CD4-positive, alpha-beta memory T cell (primary cell): ENCODE results near the gene SSR4. TPM values are rescaled to one million over a fixed set of nuclear protein-coding genes. Genes with fewer than 3 reads are reported as not detected.
"Not testable (repeated sequence)": the region's sequence is repeated elsewhere in the genome, so short reads cannot be mapped to it uniquely, and the experiment has no call there.

Experiments
- CTCF ChIA-PET: fragments of 350-600 bp; sonication (Branson Sonifier 250); formaldehyde crosslinking; loops from one replicate; lab custom pipeline; 2021; ENCODE audit warnings: inconsistent platforms; ENCODE audit not compliant: partially characterized antibody; lab: Charles Lee
- POLR2A ChIA-PET: fragments of 350-600 bp; sonication (Branson Sonifier 250); formaldehyde crosslinking; loops from one replicate; lab custom pipeline; 2021; ENCODE audit not compliant: partially characterized antibody; lab: Charles Lee
- DNase-seq, 5 donors: peaks; one replicate each; pipeline versions ENCODE4 v3.0.0 to v3.0.0-alpha.2; 2020 to 2022; ENCODE audit warnings: mixed read lengths in 1 of 5
- H3K27ac ChIP-seq: one replicate; pipeline ENCODE4 v1.7.0; 2013; ENCODE audit warnings: low read depth, low read length
- H3K27me3 ChIP-seq: 2 replicates; pipeline ENCODE4 v1.7.0; 2013; ENCODE audit warnings: mild to moderate bottlenecking, low read length, moderate library complexity; ENCODE audit not compliant: insufficient read depth
- H3K36me3 ChIP-seq: 2 replicates; pipeline ENCODE4 v1.7.0; 2013; ENCODE audit warnings: mild to moderate bottlenecking, low read length, moderate library complexity; ENCODE audit not compliant: insufficient read depth
- H3K4me1 ChIP-seq: 2 replicates; pipeline ENCODE4 v1.7.0; 2013; ENCODE audit warnings: mild to moderate bottlenecking, low read length, moderate library complexity; ENCODE audit not compliant: insufficient read depth
- H3K4me3 ChIP-seq, 2 donors: one replicate each; pipeline ENCODE4 v1.7.0; 2013; ENCODE audit warnings: low read length in 2 of 2, mild to moderate bottlenecking in 1 of 2
- H3K9me3 ChIP-seq, 2 donors: one replicate each; pipeline ENCODE4 v1.7.0; 2013; ENCODE audit warnings: low read length in 2 of 2, control low read depth in 1 of 2; ENCODE audit not compliant: control insufficient read depth in 1 of 2
- H3K27ac Mint-ChIP-seq, 7 donors: one replicate each; pipeline ENCODE4 v1.8.0; 2020 to 2021; ENCODE audit warnings: mixed read lengths in 7 of 7, mild to moderate bottlenecking in 6 of 7, inconsistent platforms in 3 of 7, moderate library complexity in 3 of 7
- H3K27me3 Mint-ChIP-seq, 2 donors: one replicate each; pipeline ENCODE4 v1.8.0; 2020 to 2021; ENCODE audit warnings: mixed read lengths in 2 of 2
- H3K36me3 Mint-ChIP-seq, 2 donors: one replicate each; pipeline ENCODE4 v1.8.0; 2020 to 2021; ENCODE audit warnings: mixed read lengths in 2 of 2, inconsistent platforms in 1 of 2, mild to moderate bottlenecking in 1 of 2
- H3K4me1 Mint-ChIP-seq, 4 donors: one replicate each; pipeline ENCODE4 v1.8.0; 2020 to 2021; ENCODE audit warnings: mixed read lengths in 4 of 4, mild to moderate bottlenecking in 1 of 4
- H3K4me3 Mint-ChIP-seq, 8 donors: one replicate each; pipeline ENCODE4 v1.8.0; 2020 to 2021; ENCODE audit warnings: mixed read lengths in 8 of 8, mild to moderate bottlenecking in 7 of 8, moderate library complexity in 6 of 8, inconsistent platforms in 3 of 8
- H3K9me3 Mint-ChIP-seq, 8 donors: one replicate each; pipeline ENCODE4 v1.8.0; 2020 to 2021; ENCODE audit warnings: mixed read lengths in 8 of 8, mild to moderate bottlenecking in 5 of 8, inconsistent platforms in 3 of 8, moderate library complexity in 1 of 8
- intact Hi-C: fragments of 100-400 bp; cut with micrococcal nuclease; formaldehyde crosslinking; loops from one replicate; pipeline ENCODE4 v1.15.1; 2023
- polyA plus RNA-seq, 2 donors: library from polyadenylated mRNA; unstranded; fragments of 300-500 nt; fragmentation: Illumina TruSeq; gene quantifications; one replicate each; pipeline ENCODE4 v1.2.3, GENCODE V29; 2021
- total RNA-seq, 2 experiments: library from RNA; stranded (reverse); gene quantifications; one replicate each; pipeline ENCODE4 v1.2.3, GENCODE V29; 2021

SSR4 gene
- total and polyA plus RNA-seq, 4 experiments from 2014 or later, result 216 to 618 (median 350) TPM

- Mint-ChIP-seq H3K36me3 (no peaks in the 10 kb centered on the region), H3K4me1 (peaks cover 13 to 26% (median 21%) of the 10 kb centered on the region in 4 donors), H3K27ac (no peak overlapping the region), H3K27me3 (no peaks in the 10 kb centered on the region), H3K9me3 (peaks cover 0 to 4% (median 0%) of the 10 kb centered on the region in 8 donors), H3K4me3 (no peak overlapping the region)
- intact Hi-C loops, result no loop called here
- no peaks in the 10 kb centered on the region for H3K9me3 ChIP-seq
- no peak for DNase-seq
- H3K27me3 ChIP-seq, result no peaks in the 10 kb centered on the region
- H3K4me3 ChIP-seq, result no peak overlapping the region
- ChIA-PET CTCF (interaction anchor here (0.5 kb wide), 1 partner anchor 241 kb away, joined by 4 read pairs; no protein-coding TSS in a partner anchor), POLR2A (no interaction called here)
- H3K36me3 ChIP-seq, result no peaks in the 10 kb centered on the region
- no peak overlapping the region for H3K27ac ChIP-seq
- H3K4me1 ChIP-seq, result peaks cover 10% of the 10 kb centered on the region
Measured at GRCh38 chrX:153812220-153812619, 17.8 kb downstream of the SSR4 start.

GRCh38 chrX:153813161-153813560, 18.7 kb downstream of the SSR4 start:
- ChIA-PET CTCF (no interaction called here), POLR2A (no interaction called here)
- no peaks in the 10 kb centered on the region for H3K36me3 Mint-ChIP-seq
- peaks cover 16% of the 10 kb centered on the region for H3K4me1 ChIP-seq
- H3K36me3 ChIP-seq, result no peaks in the 10 kb centered on the region
- peaks cover 0 to 4% (median 0%) of the 10 kb centered on the region in 8 donors for H3K9me3 Mint-ChIP-seq
- no peak overlapping the region for H3K27ac Mint-ChIP-seq
- intact Hi-C loops, result no loop called here
- H3K4me3 Mint-ChIP-seq, result no peak overlapping the region
- H3K27me3 ChIP-seq, result no peaks in the 10 kb centered on the region
- no peak overlapping the region for H3K4me3 ChIP-seq
- peaks cover 16 to 31% (median 23%) of the 10 kb centered on the region in 4 donors for H3K4me1 Mint-ChIP-seq
- DNase-seq, result no peak
- no peak overlapping the region for H3K27ac ChIP-seq
- H3K27me3 Mint-ChIP-seq, result no peaks in the 10 kb centered on the region
- no peaks in the 10 kb centered on the region for H3K9me3 ChIP-seq

GRCh38 chrX:153814591-153815315, 20.3 kb downstream of the SSR4 start:
- peak overlapping the region in 4 of 7 donors; percentile 19 to 53 (median 32) for H3K27ac Mint-ChIP-seq

GRCh38 chrX:153816831-153817690, 22.6 kb downstream of the SSR4 start:
- no peaks in the 10 kb centered on the region for H3K27me3 Mint-ChIP-seq
- H3K9me3 ChIP-seq, result no peaks in the 10 kb centered on the region
- CTCF ChIA-PET, result interaction anchor here (1.0 kb wide), 1 partner anchor 39 kb away, joined by 3 read pairs; no protein-coding TSS in a partner anchor
- no peaks in the 10 kb centered on the region for H3K27me3 ChIP-seq
- H3K9me3 Mint-ChIP-seq, result peaks cover 0 to 2% (median 0%) of the 10 kb centered on the region in 8 donors
- DNase-seq, result peak; percentile 44 to 71 (median 49)
- intact Hi-C loops, result loop anchor here (2.0 to 5.0 kb wide), 2 partner anchors 22 to 85 kb away; partner anchors contain the start of genes AVPR2, IDH3G and SSR4
- no peak overlapping the region for H3K27ac ChIP-seq
- no peak overlapping the region for H3K4me3 ChIP-seq
- H3K4me1 Mint-ChIP-seq, result peaks cover 24 to 57% (median 40%) of the 10 kb centered on the region in 4 donors
- POLR2A ChIA-PET, result interaction anchor here (1.3 to 2.9 kb wide), 2 partner anchors 108 to 110 kb away, joined by 4 to 10 read pairs; partner anchors contain the start of gene ARHGAP4
- H3K36me3 Mint-ChIP-seq, result no peaks in the 10 kb centered on the region
- peaks cover 48% of the 10 kb centered on the region for H3K4me1 ChIP-seq
- H3K36me3 ChIP-seq, result no peaks in the 10 kb centered on the region
- peak overlapping the region; percentile 48 to 91 (median 77) for H3K27ac Mint-ChIP-seq
- peak overlapping the region; percentile 72 to 88 (median 76) for H3K4me3 Mint-ChIP-seq

More at GRCh38 chrX:153814591-153815315, 20.3 kb downstream of the SSR4 start:
- Mint-ChIP-seq H3K27me3 (no peaks in the 10 kb centered on the region), H3K9me3 (peaks cover 0 to 4% (median 0%) of the 10 kb centered on the region in 8 donors), H3K4me1 (peaks cover 17 to 36% (median 26%) of the 10 kb centered on the region in 4 donors), H3K36me3 (no peaks in the 10 kb centered on the region), H3K4me3 (peak overlapping the region in 2 of 8 donors; percentile 10 to 54)
- Histone ChIP-seq H3K4me3 (no peak overlapping the region), H3K9me3 (no peaks in the 10 kb centered on the region), H3K27me3 (no peaks in the 10 kb centered on the region), H3K36me3 (no peaks in the 10 kb centered on the region), H3K4me1 (peaks cover 27% of the 10 kb centered on the region), H3K27ac (no peak overlapping the region)
- CTCF ChIA-PET, result interaction anchor here (1.1 kb wide), 1 partner anchor 108 kb away, joined by 3 read pairs; no protein-coding TSS in a partner anchor
- POLR2A ChIA-PET, result no interaction called here
- intact Hi-C loops, result loop anchor here (5.0 kb wide), 1 partner anchor 88 kb away; the partner anchor contains the start of gene AVPR2
- no peak for DNase-seq

- not testable (repeated sequence) for H3K36me3 ChIP-seq, H3K36me3 Mint-ChIP-seq, DNase-seq, H3K27me3 ChIP-seq, H3K27ac ChIP-seq, H3K9me3 Mint-ChIP-seq, H3K9me3 ChIP-seq, H3K27me3 Mint-ChIP-seq, H3K27ac Mint-ChIP-seq, H3K4me3 ChIP-seq
- H3K4me1 ChIP-seq, result peaks cover 56% of the 10 kb centered on the region
- intact Hi-C loops, result loop anchor here (5.0 kb wide), 1 partner anchor 84 kb away; the partner anchor contains the start of gene AVPR2
- Mint-ChIP-seq H3K4me3 (peak overlapping the region in 4 of 8 donors; percentile 7 to 59 (median 44)), H3K4me1 (peaks cover 31 to 61% (median 47%) of the 10 kb centered on the region in 4 donors)
- ChIA-PET POLR2A (interaction anchor here (2.9 kb wide), 1 partner anchor 107 kb away, joined by 10 read pairs; the partner anchor contains the start of gene ARHGAP4), CTCF (interaction anchor here (1.3 kb wide), 1 partner anchor 129 kb away, joined by 3 read pairs; no protein-coding TSS in a partner anchor)
Measured at GRCh38 chrX:153818064-153818463, 23.6 kb downstream of the SSR4 start.

- ChIA-PET POLR2A (interaction anchor here (0.5 to 2.9 kb wide), 4 partner anchors 24 to 131 kb away, joined by 3 to 10 read pairs (median 4); partner anchors contain the start of genes ARHGAP4, IDH3G and SSR4), CTCF (interaction anchor here (1.2 to 1.3 kb wide), 3 partner anchors 107 to 132 kb away, joined by 3 read pairs; partner anchors contain the start of gene ARHGAP4)
- Mint-ChIP-seq H3K9me3 (peaks cover 0 to 2% (median 0%) of the 10 kb centered on the region in 8 donors), H3K27me3 (no peaks in the 10 kb centered on the region), H3K4me3 (peak overlapping the region; percentile 43 to 74 (median 56)), H3K27ac (no peak overlapping the region), H3K36me3 (no peaks in the 10 kb centered on the region), H3K4me1 (peaks cover 33 to 62% (median 47%) of the 10 kb centered on the region in 4 donors)
- no peak overlapping the region for H3K27ac ChIP-seq
- no peaks in the 10 kb centered on the region for H3K27me3 ChIP-seq
- H3K4me3 ChIP-seq, result no peak overlapping the region
- peak; percentile 45 to 53 (median 49) for DNase-seq
- H3K4me1 ChIP-seq, result peaks cover 59% of the 10 kb centered on the region
- intact Hi-C loops, result loop anchor here (5.0 kb wide), 1 partner anchor 84 kb away; the partner anchor contains the start of gene AVPR2
- no peaks in the 10 kb centered on the region for H3K36me3 ChIP-seq
- no peaks in the 10 kb centered on the region for H3K9me3 ChIP-seq
Measured at GRCh38 chrX:153818571-153819383, 24.3 kb downstream of the SSR4 start.
